Mesenchymal stem cell (in vitro differentiated cells and primary cell): Measurements from ENCODE around the gene TGFBR2.
A peak's percentile ranks its signal among the peaks of the same experiment; 100 is the strongest.

Experiments
- DNase-seq: peaks from one replicate; pipeline ENCODE4 v3.0.0-alpha.2; 2013
- H2AFZ ChIP-seq: one replicate; pipeline ENCODE4 v1.6.1; 2013; ENCODE audit warnings: low read depth, mild to moderate bottlenecking, control low read depth, inconsistent platforms, low read length, moderate library complexity
- H2AK5ac ChIP-seq: 2 replicates; pipeline ENCODE4 v1.6.1; 2013; ENCODE audit warnings: low read length, moderate library complexity, mild to moderate bottlenecking, inconsistent platforms; ENCODE audit not compliant: severe bottlenecking
- H2BK120ac ChIP-seq: one replicate; pipeline ENCODE4 v1.6.1; 2013; ENCODE audit warnings: low read depth, mild to moderate bottlenecking, inconsistent platforms, low read length, moderate library complexity
- H2BK12ac ChIP-seq, 2 experiments: one replicate each; pipeline ENCODE4 v1.6.1; 2013; ENCODE audit warnings: inconsistent platforms in 2 of 2, low read length in 2 of 2, mild to moderate bottlenecking in 2 of 2, moderate library complexity in 2 of 2, control low read depth in 1 of 2
- H2BK15ac ChIP-seq: one replicate; pipeline ENCODE4 v1.6.1; 2013; ENCODE audit warnings: mild to moderate bottlenecking, low read depth, inconsistent platforms; ENCODE audit not compliant: poor library complexity, severe bottlenecking
- H2BK5ac ChIP-seq: 2 replicates; pipeline ENCODE4 v1.6.1; 2013; ENCODE audit warnings: low read depth, mild to moderate bottlenecking, low read length, control low read depth, inconsistent platforms; ENCODE audit not compliant: poor library complexity, severe bottlenecking
- H3K14ac ChIP-seq, 2 experiments: one replicate each; pipeline ENCODE4 v1.6.1; 2013; ENCODE audit warnings: inconsistent platforms in 2 of 2, low read length in 2 of 2, control low read depth in 1 of 2, mild to moderate bottlenecking in 1 of 2, moderate library complexity in 1 of 2
- H3K18ac ChIP-seq, 2 experiments: one replicate each; pipeline ENCODE4 v1.6.1; 2013; ENCODE audit warnings: inconsistent platforms in 2 of 2, low read length in 2 of 2, control low read depth in 1 of 2, low read depth in 1 of 2, mild to moderate bottlenecking in 1 of 2
- H3K23ac ChIP-seq, 2 experiments: one replicate each; pipeline ENCODE4 v1.6.1; 2013; ENCODE audit warnings: inconsistent platforms in 2 of 2, low read length in 2 of 2, mild to moderate bottlenecking in 2 of 2, moderate library complexity in 2 of 2, control low read depth in 1 of 2
- H3K27ac ChIP-seq: 2 replicates; pipeline ENCODE4 v1.5.1; 2013; ENCODE audit warnings: mild to moderate bottlenecking, moderate library complexity, low read length, control low read depth, inconsistent platforms; ENCODE audit not compliant: poor library complexity, severe bottlenecking
- H3K27me3 ChIP-seq, 2 experiments: 2 replicates each; pipeline versions ENCODE4 v1.6.1 to v1.7.0; 2013; ENCODE audit warnings: low read length in 2 of 2, mild to moderate bottlenecking in 2 of 2, moderate library complexity in 2 of 2, control low read depth in 1 of 2, inconsistent platforms in 1 of 2; ENCODE audit not compliant: control insufficient read depth in 1 of 2, insufficient read depth in 1 of 2
- H3K36me3 ChIP-seq, 2 experiments: 2 replicates each; pipeline versions ENCODE4 v1.6.1 to v1.7.0; 2013; ENCODE audit warnings: low read length in 2 of 2, control low read depth in 1 of 2, inconsistent platforms in 1 of 2, low read depth in 1 of 2, mild to moderate bottlenecking in 1 of 2; ENCODE audit not compliant: insufficient read depth in 2 of 2, control insufficient read depth in 1 of 2
- H3K4ac ChIP-seq, 2 experiments: one replicate each; pipeline ENCODE4 v1.6.1; 2013; ENCODE audit warnings: inconsistent platforms in 2 of 2, low read length in 2 of 2, mild to moderate bottlenecking in 2 of 2, moderate library complexity in 2 of 2, control low read depth in 1 of 2, low read depth in 1 of 2
- H3K4me1 ChIP-seq: 2 replicates; pipeline ENCODE4 v1.6.1; 2013; ENCODE audit warnings: low read depth, low read length, control low read depth; ENCODE audit not compliant: control insufficient read depth, insufficient read depth
- H3K4me2 ChIP-seq: 2 replicates; pipeline ENCODE4 v1.6.1; 2013; ENCODE audit warnings: low read length, mild to moderate bottlenecking, inconsistent platforms; ENCODE audit not compliant: poor library complexity, severe bottlenecking
- H3K4me3 ChIP-seq, 2 experiments: 2 replicates each; pipeline versions ENCODE4 v1.5.1 to v1.7.0; 2013; ENCODE audit warnings: low read length in 2 of 2, mild to moderate bottlenecking in 2 of 2, control low read depth in 1 of 2, low read depth in 1 of 2; ENCODE audit not compliant: insufficient read depth in 1 of 2
- H3K79me1 ChIP-seq: replicated peaks from 2 replicates; pipeline ENCODE4 v1.6.1; 2013; ENCODE audit warnings: mild to moderate bottlenecking, control low read depth, low read length, inconsistent platforms; ENCODE audit not compliant: poor library complexity, severe bottlenecking
- H3K9ac ChIP-seq: 2 replicates; pipeline ENCODE4 v1.7.0; 2013; ENCODE audit warnings: mild to moderate bottlenecking, low read length, moderate library complexity
- H3K9me3 ChIP-seq: 2 replicates; pipeline ENCODE4 v1.7.0; 2013; ENCODE audit warnings: mild to moderate bottlenecking, low read length; ENCODE audit not compliant: control insufficient read depth
- H4K8ac ChIP-seq: one replicate; pipeline ENCODE4 v1.6.1; 2013; ENCODE audit warnings: inconsistent platforms, mild to moderate bottlenecking, low read length, moderate library complexity
- H4K91ac ChIP-seq: one replicate; pipeline ENCODE4 v1.6.1; 2013; ENCODE audit warnings: mild to moderate bottlenecking, low read length, inconsistent platforms
- WGBS: methylation state at CpG from one replicate; pipeline ENCODE4 v1.1.7; 2013; ENCODE audit warnings: mixed read lengths; 5-methylcytosine and 5-hydroxymethylcytosine counted together

The TGFBR2 gene

DNA sequence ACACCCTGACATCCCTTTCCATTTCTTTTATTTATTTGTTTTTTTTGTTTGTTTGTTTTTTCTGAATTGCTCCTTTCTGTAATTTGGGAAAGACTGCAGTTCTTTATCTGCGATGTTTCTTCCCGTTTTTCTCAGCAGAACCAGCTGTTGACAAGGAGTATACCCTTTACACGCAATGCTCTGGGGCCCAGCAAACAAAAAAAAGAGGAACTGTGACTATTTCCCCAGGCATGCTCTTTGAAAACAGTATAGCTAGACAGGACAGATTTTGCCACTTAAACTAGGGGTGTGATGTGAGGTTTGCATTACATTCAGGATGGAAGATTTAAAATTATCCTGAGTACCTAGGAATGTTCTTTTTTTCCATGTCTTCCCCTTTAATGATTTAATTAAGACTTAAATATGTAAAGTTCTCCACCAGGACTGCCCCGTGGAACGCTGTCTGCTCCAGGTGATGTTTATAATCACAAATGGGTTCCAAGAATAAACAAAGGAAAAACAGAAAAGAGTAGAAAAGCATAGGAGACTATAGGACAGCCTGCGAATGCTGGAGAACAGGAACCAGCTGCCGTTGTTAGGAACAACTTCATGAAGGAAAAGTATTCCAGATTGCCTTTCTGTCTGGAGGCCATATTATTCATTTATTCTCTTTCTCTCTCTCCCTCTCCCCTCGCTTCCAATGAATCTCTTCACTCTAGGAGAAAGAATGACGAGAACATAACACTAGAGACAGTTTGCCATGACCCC is 43.3 kb downstream of the TGFBR2 start:
- Histone ChIP-seq H3K79me1 (peaks cover 28% of the 10 kb centered on the region), H2AK5ac (no peak overlapping the region), H3K27me3 (no peaks in the 10 kb centered on the region), H4K8ac (peak overlapping the region; percentile 47), H2BK15ac (no peak overlapping the region), H2BK5ac (no peak overlapping the region), H3K9ac (no peak overlapping the region), H3K4ac (peak overlapping the region; percentile 43 to 65), H2AFZ (no peak overlapping the region), H4K91ac (no peak overlapping the region), H3K14ac (no peak overlapping the region), H3K4me1 (peaks cover 5% of the 10 kb centered on the region), H3K9me3 (no peaks in the 10 kb centered on the region), H2BK12ac (no peak overlapping the region), H3K4me2 (no peak overlapping the region), H3K4me3 (no peak overlapping the region), H3K36me3 (peaks cover 25 to 97% of the 10 kb centered on the region in 2 experiments), H3K27ac (peak overlapping the region; percentile 2), H2BK120ac (peak overlapping the region; percentile 54), H3K18ac (peak overlapping the region in 1 of 2 experiments; percentile 28), H3K23ac (no peak overlapping the region)
- 46% methylated on average over 8 of the region's 9 CpGs for WGBS
- DNase-seq: peak; percentile 91

GRCh38 chr3:30650348-30650995 is 44.1 kb downstream of the TGFBR2 start:
- H2BK12ac ChIP-seq: no peak overlapping the region
- H3K4ac ChIP-seq: peak overlapping the region; percentile 43 to 65
- peaks cover 5% of the 10 kb centered on the region for H3K4me1 ChIP-seq
- H3K4me2 ChIP-seq: no peak overlapping the region
- no peak overlapping the region for H3K4me3 ChIP-seq
- H4K91ac ChIP-seq: peak overlapping the region; percentile 25
- no peak overlapping the region for H2BK5ac ChIP-seq
- no peak overlapping the region for H3K14ac ChIP-seq
- peak overlapping the region in 1 of 2 experiments; percentile 28 for H3K18ac ChIP-seq
- H2AK5ac ChIP-seq: no peak overlapping the region
- DNase-seq: no peak
- no peak overlapping the region for H2BK15ac ChIP-seq
- no peak overlapping the region for H3K27ac ChIP-seq
- peak overlapping the region in 1 of 2 experiments; percentile 70 for H3K23ac ChIP-seq
- H3K36me3 ChIP-seq: peaks cover 25 to 97% of the 10 kb centered on the region in 2 experiments
- no peak overlapping the region for H3K9ac ChIP-seq
- peak overlapping the region; percentile 47 for H4K8ac ChIP-seq
- WGBS: 100% methylated on average over 2 of the region's 2 CpGs
- no peaks in the 10 kb centered on the region for H3K9me3 ChIP-seq
- H3K27me3 ChIP-seq: no peaks in the 10 kb centered on the region
- peaks cover 28% of the 10 kb centered on the region for H3K79me1 ChIP-seq
- peak overlapping the region; percentile 54 for H2BK120ac ChIP-seq
- no peak overlapping the region for H2AFZ ChIP-seq

DNA sequence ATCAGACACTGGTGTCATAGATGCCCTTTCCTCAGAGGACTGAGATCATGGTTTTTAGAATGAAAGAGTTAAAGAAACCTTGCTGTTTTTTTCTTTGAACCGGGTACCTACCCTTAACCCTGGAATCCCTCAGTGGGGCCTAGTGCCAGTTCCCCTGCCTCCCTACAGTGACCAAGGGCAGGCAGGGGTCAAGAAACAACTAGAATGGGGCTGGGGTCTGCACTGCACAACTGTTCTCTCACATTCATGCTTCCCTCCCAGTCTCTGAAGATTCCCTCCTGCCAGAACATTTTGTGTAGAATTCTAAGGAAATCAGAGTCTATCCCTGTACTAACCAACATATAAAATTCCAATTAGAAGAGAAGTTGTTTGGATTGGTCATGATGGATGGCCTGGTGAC is 47.9 kb downstream of the TGFBR2 start:
- DNase-seq: no peak
- H4K91ac ChIP-seq: no peak overlapping the region
- 100% methylated on average over 1 of the region's 1 CpG for WGBS

GRCh38 chr3:30655187-30655812 is 48.9 kb downstream of the TGFBR2 start:
- Histone ChIP-seq H2BK15ac (no peak overlapping the region), H3K4ac (peak overlapping the region; percentile 1), H2BK120ac (no peak overlapping the region), H4K91ac (no peak overlapping the region), H2BK12ac (no peak overlapping the region), H4K8ac (peak overlapping the region; percentile 19), H3K23ac (no peak overlapping the region), H3K14ac (peak overlapping the region in 1 of 2 experiments; percentile 51), H3K18ac (peak overlapping the region in 1 of 2 experiments; percentile 25), H2BK5ac (no peak overlapping the region), H3K36me3 (peaks cover 20 to 88% of the 10 kb centered on the region in 2 experiments), H3K27me3 (no peaks in the 10 kb centered on the region), H3K79me1 (peaks cover 13% of the 10 kb centered on the region), H3K9ac (no peak overlapping the region), H2AK5ac (no peak overlapping the region), H3K4me2 (no peak overlapping the region), H3K4me1 (peaks cover 16% of the 10 kb centered on the region), H3K9me3 (no peaks in the 10 kb centered on the region), H2AFZ (no peak overlapping the region), H3K4me3 (no peak overlapping the region), H3K27ac (peak overlapping the region; percentile 56)
- 71% methylated on average over 2 of the region's 5 CpGs for WGBS
- DNase-seq: peak; percentile 55

More for the DNA sequence above, 47.9 kb downstream of the TGFBR2 start:
- Histone ChIP-seq H2AFZ (no peak overlapping the region), H3K27me3 (no peaks in the 10 kb centered on the region), H3K9ac (no peak overlapping the region), H3K9me3 (no peaks in the 10 kb centered on the region), H3K4me1 (peaks cover 13% of the 10 kb centered on the region), H4K8ac (no peak overlapping the region), H2AK5ac (peak overlapping the region; percentile 39), H2BK12ac (no peak overlapping the region), H3K4ac (no peak overlapping the region), H3K14ac (no peak overlapping the region), H3K36me3 (peaks cover 20 to 91% of the 10 kb centered on the region in 2 experiments), H3K4me2 (no peak overlapping the region), H3K27ac (no peak overlapping the region), H2BK15ac (no peak overlapping the region), H3K23ac (peak overlapping the region in 1 of 2 experiments; percentile 9), H3K4me3 (no peak overlapping the region), H2BK120ac (no peak overlapping the region), H2BK5ac (no peak overlapping the region), H3K18ac (peak overlapping the region in 1 of 2 experiments; percentile 73), H3K79me1 (peaks cover 18% of the 10 kb centered on the region)
